ENCODE results near the gene SEZ6L2. TPM values are rescaled to one million over a fixed set of nuclear protein-coding genes. Genes with fewer than 3 reads are reported as not detected.

Gene SEZ6L2
- total RNA-seq, 1 donor from 2014 or later: 15.7 TPM

- DNase-seq (ENCODE audit: extremely low spot score in 2 of 2): no peak
- intact Hi-C loops (cut with DNase I): no loop called here
- peak overlapping the region; percentile 64 for H3K27ac ChIP-seq
Observed at GRCh38 chr16:29843931-29844330, 55.4 kb downstream of the SEZ6L2 start.

GRCh38 chr16:29842732-29843346, 56.5 kb downstream of the SEZ6L2 start:
- intact Hi-C loops (cut with DNase I): no loop called here
- TF ChIP-seq POLR2A (IDR thresholded peaks at IDR 0.05) (no peak), CTCF (IDR thresholded peaks at IDR 0.05) (no peak), POLR2AphosphoS5 (IDR thresholded peaks at IDR 0.05; ENCODE audit: insufficient read depth in 1 of 2, low read depth in 1 of 2) (no peak)
- H3K36me3 ChIP-seq: peaks cover 0 to 75% of the 10 kb centered on the region in 2 donors

More at GRCh38 chr16:29843931-29844330, 55.4 kb downstream of the SEZ6L2 start:
- peaks cover 9% of the 10 kb centered on the region for H3K4me1 ChIP-seq
- no peaks in the 10 kb centered on the region for H3K27me3 ChIP-seq
- peaks cover 0 to 72% of the 10 kb centered on the region in 2 donors for H3K36me3 ChIP-seq
- no peaks in the 10 kb centered on the region for H3K9me3 ChIP-seq
- TF ChIP-seq POLR2A (IDR thresholded peaks at IDR 0.05) (no peak), CTCF (IDR thresholded peaks at IDR 0.05) (no peak), POLR2AphosphoS5 (IDR thresholded peaks at IDR 0.05; ENCODE audit: insufficient read depth in 1 of 2, low read depth in 1 of 2) (no peak)
- H3K4me3 ChIP-seq: no peak overlapping the region

GRCh38 chr16:29841631-29842030, 57.7 kb downstream of the SEZ6L2 start:
- H3K9me3 ChIP-seq: no peaks in the 10 kb centered on the region
- intact Hi-C loops (cut with DNase I): no loop called here

More at GRCh38 chr16:29842732-29843346, 56.5 kb downstream of the SEZ6L2 start:
- Histone ChIP-seq H3K9me3 (no peaks in the 10 kb centered on the region), H3K4me1 (peaks cover 6% of the 10 kb centered on the region), H3K27me3 (no peaks in the 10 kb centered on the region), H3K27ac (no peak overlapping the region), H3K4me3 (no peak overlapping the region)
- DNase-seq (ENCODE audit: extremely low spot score in 2 of 2): no peak

GRCh38 chr16:29840240-29840639, 59.1 kb downstream of the SEZ6L2 start:
- H3K36me3 ChIP-seq: peaks cover 0 to 75% of the 10 kb centered on the region in 2 donors
- intact Hi-C loops (cut with DNase I): no loop called here

More at GRCh38 chr16:29841631-29842030, 57.7 kb downstream of the SEZ6L2 start:
- H3K4me1 ChIP-seq: peaks cover 6% of the 10 kb centered on the region
- DNase-seq (ENCODE audit: extremely low spot score in 2 of 2): no peak
- no peak overlapping the region for H3K4me3 ChIP-seq
- H3K27me3 ChIP-seq: no peaks in the 10 kb centered on the region
- peaks cover 0 to 75% of the 10 kb centered on the region in 2 donors for H3K36me3 ChIP-seq
- no peak for TF ChIP-seq CTCF (IDR thresholded peaks at IDR 0.05)
- no peak for TF ChIP-seq POLR2A (IDR thresholded peaks at IDR 0.05)
- TF ChIP-seq POLR2AphosphoS5 (IDR thresholded peaks at IDR 0.05; ENCODE audit: insufficient read depth in 1 of 2, low read depth in 1 of 2): no peak
- H3K27ac ChIP-seq: no peak overlapping the region

More at GRCh38 chr16:29840240-29840639, 59.1 kb downstream of the SEZ6L2 start:
- TF ChIP-seq CTCF (IDR thresholded peaks at IDR 0.05) (no peak), POLR2AphosphoS5 (IDR thresholded peaks at IDR 0.05; ENCODE audit: insufficient read depth in 1 of 2, low read depth in 1 of 2) (no peak), POLR2A (IDR thresholded peaks at IDR 0.05) (no peak)
- Histone ChIP-seq H3K27ac (no peak overlapping the region), H3K4me3 (no peak overlapping the region), H3K4me1 (no peaks in the 10 kb centered on the region), H3K27me3 (no peaks in the 10 kb centered on the region), H3K9me3 (no peaks in the 10 kb centered on the region)
- no peak for DNase-seq (ENCODE audit: extremely low spot score in 2 of 2)

Data from vagina (tissue), 2 donors.